Activated CD8-positive, alpha-beta memory T cell treated with anti-CD3 and anti-CD28 coated beads, Interleukin-2, amount 50 U/mL, for 24 hours (primary cell): ENCODE data around the gene COQ8B.

Source experiments
- DNase-seq: peaks from one replicate; pipeline ENCODE4 v3.0.0-alpha.2; 2020; ENCODE audit errors: extremely low read depth

The COQ8B gene

GRCh38 chr19:40691421-40692211, 25.1 kb downstream of the COQ8B start:
- no peak for DNase-seq

GRCh38 chr19:40690693-40691420, 25.8 kb downstream of the COQ8B start:
- DNase-seq = peak; percentile 59

- DNase-seq = no peak
Observed at GRCh38 chr19:40690050-40690692, 26.5 kb downstream of the COQ8B start, which contains the start of gene NUMBL. Gene NUMBL, minus strand, starts transcription at chr19:40690651. Its CDS starts 168 bp downstream, at chr19:40690483.

GRCh38 chr19:40689339-40690049, 27.2 kb downstream of the COQ8B start:
- DNase-seq = no peak

- DNase-seq = no peak
Observed at GRCh38 chr19:40688987-40689338, 27.7 kb downstream of the COQ8B start.

- DNase-seq = no peak
Observed at GRCh38 chr19:40688309-40688708, 28.4 kb downstream of the COQ8B start.

- DNase-seq = no peak
Observed at GRCh38 chr19:40687525-40688016, 29.1 kb downstream of the COQ8B start.

GRCh38 chr19:40686882-40687524, 29.7 kb downstream of the COQ8B start:
- DNase-seq = no peak

- DNase-seq = no peak
Observed at GRCh38 chr19:40685563-40685962, 31.1 kb downstream of the COQ8B start.

GRCh38 chr19:40685016-40685526, 31.6 kb downstream of the COQ8B start:
- no peak for DNase-seq

GRCh38 chr19:40684280-40684679, 32.4 kb downstream of the COQ8B start:
- DNase-seq = no peak

- DNase-seq = no peak
Observed at GRCh38 chr19:40683437-40683836, 33.2 kb downstream of the COQ8B start.

- DNase-seq = no peak
Observed at GRCh38 chr19:40682431-40682964, 34.2 kb downstream of the COQ8B start.

GRCh38 chr19:40681039-40681438, 35.6 kb downstream of the COQ8B start:
- no peak for DNase-seq

GRCh38 chr19:40677156-40677555, 39.5 kb downstream of the COQ8B start:
- no peak for DNase-seq

- DNase-seq = no peak
Observed at GRCh38 chr19:40674291-40674690, 42.4 kb downstream of the COQ8B start.

GRCh38 chr19:40673397-40673796, 43.3 kb downstream of the COQ8B start:
- DNase-seq = no peak

- DNase-seq = no peak
Observed at GRCh38 chr19:40672573-40673299, 44.0 kb downstream of the COQ8B start.

GRCh38 chr19:40672038-40672437, 44.6 kb downstream of the COQ8B start:
- no peak for DNase-seq

- no peak for DNase-seq
Observed at GRCh38 chr19:40671404-40671803, 45.3 kb downstream of the COQ8B start.
